SK-N-SH treated with all-trans-retinoic acid at 6 μM for 48 hours (cell line): ENCODE measurements around the gene ATL2.

Experiments used
- ATAC-seq: fragments of 200-7000 bp; cut with Tn5 transposase; 3 replicates; pipeline ENCODE4 v1.9.1; 2020; ENCODE audit warnings: mild to moderate bottlenecking, moderate library complexity
- ARNTL ChIP-seq: fragments of 450-650 bp; formaldehyde crosslinking; IDR thresholded peaks from 2 replicates; pipeline ENCODE4 v1.5.0; 2020; ENCODE audit warnings: low read depth, mild to moderate bottlenecking, moderate library complexity, borderline replicate concordance
- BACH2 ChIP-seq: fragments of 250-450 bp; sonication (Bioruptor Pico); IDR thresholded peaks from 2 replicates; pipeline ENCODE4 v1.9.0; 2021; ENCODE audit warnings: mild to moderate bottlenecking, borderline replicate concordance
- CREB5 ChIP-seq: fragments of 250-450 bp; sonication (Bioruptor Pico); IDR thresholded peaks from 2 replicates; pipeline ENCODE4 v1.5.1; 2020; ENCODE audit warnings: low read depth, mild to moderate bottlenecking, moderate library complexity
- CSDC2 ChIP-seq: fragments of 250-450 bp; sonication (Bioruptor Pico); IDR thresholded peaks from 2 replicates; pipeline ENCODE4 v1.5.0; 2020; ENCODE audit warnings: mild to moderate bottlenecking, moderate library complexity
- CSRNP3 ChIP-seq: fragments of 250-450 bp; sonication (Bioruptor Pico); IDR thresholded peaks from 2 replicates; pipeline ENCODE4 v1.5.1; 2021; ENCODE audit warnings: mild to moderate bottlenecking, moderate library complexity
- ESRRG ChIP-seq: fragments of 250-450 bp; sonication (Bioruptor Pico); IDR thresholded peaks from 2 replicates; pipeline ENCODE4 v1.6.1; 2021; ENCODE audit warnings: mild to moderate bottlenecking
- ISL1 ChIP-seq: fragments of 250-450 bp; sonication (Bioruptor Pico); IDR thresholded peaks from 2 replicates; pipeline ENCODE4 v2.1.2; 2022; ENCODE audit warnings: mild to moderate bottlenecking, moderate library complexity
- OSR1 ChIP-seq: fragments of 250-450 bp; sonication (Bioruptor Pico); IDR thresholded peaks from 2 replicates; pipeline ENCODE4 v1.8.0; 2022; ENCODE audit warnings: moderate library complexity, mild to moderate bottlenecking, inconsistent platforms
- PATZ1 ChIP-seq: fragments of 250-450 bp; sonication (Bioruptor Pico); IDR thresholded peaks from 2 replicates; pipeline ENCODE4 v1.8.0; 2020; ENCODE audit warnings: mild to moderate bottlenecking, moderate library complexity, borderline replicate concordance
- POU6F1 ChIP-seq: fragments of 250-450 bp; sonication (Bioruptor Pico); IDR thresholded peaks from 2 replicates; pipeline ENCODE4 v1.8.0; 2021; ENCODE audit warnings: low read depth, mild to moderate bottlenecking, moderate library complexity, borderline replicate concordance
- PPARA ChIP-seq: fragments of 250-450 bp; sonication (Bioruptor Pico); IDR thresholded peaks from 2 replicates; pipeline ENCODE4 v1.5.0; 2020; ENCODE audit warnings: mild to moderate bottlenecking, borderline replicate concordance
- RARB ChIP-seq: fragments of 250-450 bp; sonication (Bioruptor Pico); IDR thresholded peaks from 2 replicates; pipeline ENCODE4 v1.8.0; 2021; ENCODE audit warnings: mild to moderate bottlenecking, moderate library complexity
- SNAI2 ChIP-seq: fragments of 250-450 bp; sonication (Bioruptor Pico); IDR thresholded peaks from 2 replicates; pipeline ENCODE4 v1.5.0; 2020; ENCODE audit warnings: mild to moderate bottlenecking, moderate library complexity
- TCF4 ChIP-seq: fragments of 250-450 bp; sonication (Bioruptor Pico); IDR thresholded peaks from 2 replicates; pipeline ENCODE4 v1.8.0; 2021; ENCODE audit warnings: mild to moderate bottlenecking, moderate library complexity, borderline replicate concordance
- TOX ChIP-seq: fragments of 250-450 bp; sonication (Bioruptor Pico); IDR thresholded peaks from 2 replicates; pipeline ENCODE4 v1.8.0; 2021; ENCODE audit warnings: mild to moderate bottlenecking, moderate library complexity, borderline replicate concordance
- TSHZ2 ChIP-seq: fragments of 250-450 bp; sonication (Bioruptor Pico); IDR thresholded peaks from 2 replicates; pipeline ENCODE4 v1.5.0; 2020; ENCODE audit warnings: mild to moderate bottlenecking, moderate library complexity
- ZC3H10 ChIP-seq: fragments of 250-450 bp; sonication (Bioruptor Pico); IDR thresholded peaks from 2 replicates; pipeline ENCODE4 v1.5.1; 2021; ENCODE audit warnings: mild to moderate bottlenecking, moderate library complexity
- ZFP3 ChIP-seq: fragments of 250-450 bp; sonication (Bioruptor Pico); IDR thresholded peaks from 2 replicates; pipeline ENCODE4 v1.5.0; 2020; ENCODE audit warnings: mild to moderate bottlenecking, moderate library complexity
- ZFP30 ChIP-seq: fragments of 450-650 bp; formaldehyde crosslinking; IDR thresholded peaks from 2 replicates; pipeline ENCODE4 v1.5.0; 2022; ENCODE audit warnings: mild to moderate bottlenecking, moderate library complexity
- ZNF565 ChIP-seq: fragments of 450-650 bp; formaldehyde crosslinking; conservative IDR thresholded peaks from 2 replicates; pipeline ENCODE4 v1.5.0; 2020; ENCODE audit warnings: low read depth, mild to moderate bottlenecking, moderate library complexity
- ZNF70 ChIP-seq: fragments of 450-650 bp; formaldehyde crosslinking; IDR thresholded peaks from 2 replicates; pipeline ENCODE4 v1.5.0; 2020; ENCODE audit warnings: mild to moderate bottlenecking, moderate library complexity
- ZNF8 ChIP-seq: fragments of 450-650 bp; formaldehyde crosslinking; IDR thresholded peaks from 2 replicates; pipeline ENCODE4 v1.5.0; 2020; ENCODE audit warnings: mild to moderate bottlenecking, moderate library complexity

The ATL2 gene

GRCh38 chr2:38262069-38262871 lies 114.8 kb downstream of the ATL2 start:
- TF ChIP-seq PATZ1 (CRISPR knock-in tag): no peak
- TF ChIP-seq ZNF565 (CRISPR knock-in tag): no peak
- no peak for TF ChIP-seq PPARA (CRISPR knock-in tag)
- TF ChIP-seq BACH2 (CRISPR knock-in tag): no peak
- no peak for TF ChIP-seq ZFP30
- TF ChIP-seq TCF4 (CRISPR knock-in tag): no peak
- TF ChIP-seq CREB5: no peak
- TF ChIP-seq ISL1: no peak
- TF ChIP-seq ZFP3 (CRISPR knock-in tag): no peak
- no peak for TF ChIP-seq POU6F1 (CRISPR knock-in tag)
- no peak for TF ChIP-seq CSRNP3 (CRISPR knock-in tag)
- no peak for TF ChIP-seq TSHZ2 (CRISPR knock-in tag)
- no peak for TF ChIP-seq CSDC2 (CRISPR knock-in tag)
- TF ChIP-seq ZC3H10 (CRISPR knock-in tag): no peak
- no peak for TF ChIP-seq ARNTL (CRISPR knock-in tag)
- TF ChIP-seq OSR1 (CRISPR knock-in tag): no peak
- TF ChIP-seq RARB (CRISPR knock-in tag): no peak
- TF ChIP-seq SNAI2 (CRISPR knock-in tag): no peak
- no peak for TF ChIP-seq TOX (CRISPR knock-in tag)
- no peak for TF ChIP-seq ESRRG (CRISPR knock-in tag)
- ATAC-seq: no peak

- no peak for TF ChIP-seq ZNF8 (CRISPR knock-in tag)
- TF ChIP-seq OSR1 (CRISPR knock-in tag): no peak
- TF ChIP-seq ZNF70 (CRISPR knock-in tag): no peak
- no peak for TF ChIP-seq TOX (CRISPR knock-in tag)
- TF ChIP-seq CSRNP3 (CRISPR knock-in tag): no peak
- no peak for TF ChIP-seq CREB5
- no peak for TF ChIP-seq SNAI2 (CRISPR knock-in tag)
- no peak for TF ChIP-seq TCF4 (CRISPR knock-in tag)
- no peak for TF ChIP-seq ZFP30
- TF ChIP-seq PPARA (CRISPR knock-in tag): no peak
- no peak for TF ChIP-seq RARB (CRISPR knock-in tag)
- no peak for TF ChIP-seq ZFP3 (CRISPR knock-in tag)
- TF ChIP-seq BACH2 (CRISPR knock-in tag): no peak
- TF ChIP-seq CSDC2 (CRISPR knock-in tag): no peak
- TF ChIP-seq ZC3H10 (CRISPR knock-in tag): no peak
- ATAC-seq: no peak
These were observed 115.5 kb downstream of the ATL2 start for GRCh38 chr2:38261569-38262068.
